Mammary epithelial cell (primary cell): ENCODE results near the gene SORCS1.

Experiments
- CTCF ChIP-seq, 2 donors: IDR thresholded peaks in 1 of 2; conservative IDR thresholded peaks in 1 of 2; 2 replicates each; pipeline ENCODE4 v1.5.1; 2011 to 2012; ENCODE audit warnings: inconsistent platforms in 2 of 2, low read length in 2 of 2, mild to moderate bottlenecking in 2 of 2, control low read depth in 1 of 2, low read depth in 1 of 2; ENCODE audit not compliant: insufficient read depth in 1 of 2; ENCODE audit errors: extremely low read depth in 1 of 2
- EZH2 ChIP-seq: IDR thresholded peaks from 2 replicates; pipeline ENCODE4 v1.6.1; 2012; ENCODE audit warnings: low read length, inconsistent platforms, borderline replicate concordance

GRCh38 chr10:106612381-106612780 lies 552.1 kb downstream of the SORCS1 start:
- TF ChIP-seq CTCF (conservative IDR thresholded peaks at IDR 0.05 in 1 of 2, IDR thresholded peaks at IDR 0.05 in 1 of 2; ENCODE audit: extremely low read depth in 1 of 2, insufficient read depth in 1 of 2, low read depth in 1 of 2, low read length in 2 of 2) (no peak), EZH2 (no peak)
